Astrocyte (in vitro differentiated cells and primary cell): Measurements from ENCODE around the gene DERL3. TPM values are rescaled to one million over a fixed set of nuclear protein-coding genes. Genes with fewer than 3 reads are reported as not detected.
A peak's percentile ranks its signal among the peaks of the same experiment; 100 is the strongest.

Experiments used
- DNase-seq: peaks from one replicate; pipeline ENCODE4 v3.0.0-alpha.2; 2010; ENCODE audit warnings: low read depth
- FAIRE-seq: peaks from 2 replicates; lab custom pipeline; 2011; peaks lifted over from hg19 to GRCh38; lab: Jason Lieb, UNC
- H2AFZ ChIP-seq: 2 replicates; pipeline ENCODE4 v1.6.0; 2012; ENCODE audit warnings: low read depth, low read length, inconsistent platforms
- H3K27ac ChIP-seq: 2 replicates; pipeline ENCODE4 v1.5.1; 2011; ENCODE audit warnings: low read depth, low read length, inconsistent platforms
- H3K27me3 ChIP-seq: 2 replicates; pipeline ENCODE4 v1.6.0; 2011; ENCODE audit warnings: low read length, inconsistent platforms; ENCODE audit not compliant: insufficient read depth
- H3K36me3 ChIP-seq: 2 replicates; pipeline ENCODE4 v1.5.1; 2011; ENCODE audit warnings: low read length, inconsistent platforms; ENCODE audit not compliant: insufficient read depth
- H3K4me1 ChIP-seq: 2 replicates; pipeline ENCODE4 v1.5.1; 2011; ENCODE audit warnings: low read length, inconsistent platforms; ENCODE audit not compliant: insufficient read depth
- H3K4me2 ChIP-seq: 2 replicates; pipeline ENCODE4 v1.6.0; 2012; ENCODE audit warnings: low read length, inconsistent platforms
- H3K4me3 ChIP-seq: 2 replicates; pipeline ENCODE4 v1.5.1; 2011; ENCODE audit warnings: low read depth, mild to moderate bottlenecking, low read length, inconsistent platforms; ENCODE audit not compliant: insufficient read depth
- H3K79me2 ChIP-seq: 2 replicates; pipeline ENCODE4 v1.6.0; 2012; ENCODE audit warnings: mild to moderate bottlenecking, low read length, inconsistent platforms; ENCODE audit not compliant: insufficient read depth
- H3K9ac ChIP-seq: 2 replicates; pipeline ENCODE4 v1.6.0; 2012; ENCODE audit warnings: mild to moderate bottlenecking, low read length, inconsistent platforms
- H3K9me3 ChIP-seq: 2 replicates; pipeline ENCODE4 v1.5.1; 2012; ENCODE audit warnings: low read depth, mild to moderate bottlenecking, low read length, inconsistent platforms; ENCODE audit not compliant: insufficient read depth
- H4K20me1 ChIP-seq: 2 replicates; pipeline ENCODE4 v1.6.0; 2012; ENCODE audit warnings: low read length, inconsistent platforms; ENCODE audit not compliant: insufficient read depth
- H3K27ac Mint-ChIP-seq: one replicate; pipeline ENCODE4 v1.8.0; 2021; ENCODE audit warnings: mild to moderate bottlenecking, mixed read lengths; ENCODE audit not compliant: unreplicated experiment
- H3K27me3 Mint-ChIP-seq: one replicate; pipeline ENCODE4 v1.8.0; 2021; ENCODE audit warnings: low read depth, mixed read lengths; ENCODE audit not compliant: unreplicated experiment
- H3K36me3 Mint-ChIP-seq: one replicate; pipeline ENCODE4 v1.8.0; 2021; ENCODE audit warnings: low read depth, mixed read lengths; ENCODE audit not compliant: unreplicated experiment
- H3K4me1 Mint-ChIP-seq: one replicate; pipeline ENCODE4 v1.8.0; 2021; ENCODE audit warnings: low read depth, mixed read lengths; ENCODE audit not compliant: unreplicated experiment
- H3K4me3 Mint-ChIP-seq: one replicate; pipeline ENCODE4 v1.8.0; 2021; ENCODE audit warnings: mild to moderate bottlenecking, moderate library complexity, mixed read lengths; ENCODE audit not compliant: unreplicated experiment
- H3K9me3 Mint-ChIP-seq: one replicate; pipeline ENCODE4 v1.8.0; 2021; ENCODE audit warnings: mild to moderate bottlenecking, mixed read lengths; ENCODE audit not compliant: unreplicated experiment
- CTCF ChIP-seq: IDR thresholded peaks from 2 replicates; pipeline ENCODE4 v1.5.1; 2011; ENCODE audit warnings: low read depth, mild to moderate bottlenecking, inconsistent platforms, low read length, moderate library complexity; ENCODE audit not compliant: insufficient read depth
- EZH2 ChIP-seq: IDR thresholded peaks from 2 replicates; pipeline ENCODE4 v1.6.1; 2012; ENCODE audit warnings: mild to moderate bottlenecking, low read length, inconsistent platforms; ENCODE audit not compliant: insufficient read depth
- total RNA-seq: library from RNA; stranded (reverse); gene quantifications from 2 replicates; pipeline ENCODE4 v1.2.1, GENCODE V29; 2021

The DERL3 gene
- total RNA-seq, 1 donor from 2014 or later, result 0.82 TPM

GRCh38 chr22:23827351-23827995 lies 11.3 kb downstream of the DERL3 start:
- Histone ChIP-seq H3K9me3 (no peaks in the 10 kb centered on the region), H3K4me1 (peaks cover 4% of the 10 kb centered on the region), H2AFZ (no peak overlapping the region), H3K27me3 (no peaks in the 10 kb centered on the region), H4K20me1 (peaks cover 47% of the 10 kb centered on the region), H3K79me2 (peaks cover 19% of the 10 kb centered on the region), H3K36me3 (peaks cover 16% of the 10 kb centered on the region), H3K9ac (no peak overlapping the region), H3K4me2 (no peak overlapping the region), H3K4me3 (no peak overlapping the region), H3K27ac (no peak overlapping the region)
- no peak for DNase-seq
- Mint-ChIP-seq H3K4me3 (no peak overlapping the region), H3K9me3 (no peaks in the 10 kb centered on the region), H3K27ac (no peak overlapping the region), H3K27me3 (no peaks in the 10 kb centered on the region), H3K4me1 (peaks cover 28% of the 10 kb centered on the region), H3K36me3 (peaks cover 29% of the 10 kb centered on the region)
- TF ChIP-seq EZH2, result no peak
- TF ChIP-seq CTCF, result no peak
- FAIRE-seq, result no peak

GRCh38 chr22:23826510-23827350 lies 12.1 kb downstream of the DERL3 start:
- FAIRE-seq, result no peak
- peaks cover 4% of the 10 kb centered on the region for H3K4me1 ChIP-seq
- no peaks in the 10 kb centered on the region for H3K27me3 Mint-ChIP-seq

More at GRCh38 chr22:23826510-23827350, 12.1 kb downstream of the DERL3 start:
- peak overlapping the region; percentile 80 for H3K27ac Mint-ChIP-seq
- Histone ChIP-seq H3K9me3 (no peaks in the 10 kb centered on the region), H3K4me2 (no peak overlapping the region), H2AFZ (no peak overlapping the region), H4K20me1 (peaks cover 45% of the 10 kb centered on the region), H3K9ac (no peak overlapping the region), H3K36me3 (peaks cover 16% of the 10 kb centered on the region), H3K27ac (peak overlapping the region; percentile 22), H3K27me3 (no peaks in the 10 kb centered on the region), H3K79me2 (peaks cover 12% of the 10 kb centered on the region), H3K4me3 (no peak overlapping the region)
- no peaks in the 10 kb centered on the region for H3K9me3 Mint-ChIP-seq
- no peak for DNase-seq
- H3K4me3 Mint-ChIP-seq, result no peak overlapping the region
- H3K36me3 Mint-ChIP-seq, result peaks cover 27% of the 10 kb centered on the region
- peaks cover 29% of the 10 kb centered on the region for H3K4me1 Mint-ChIP-seq
- no peak for TF ChIP-seq CTCF
- TF ChIP-seq EZH2, result no peak
